Smooth muscle cell (in vitro differentiated cells): Measurements from ENCODE around the gene PLEKHM3. TPM values are rescaled to one million over a fixed set of nuclear protein-coding genes. Genes with fewer than 3 reads are reported as not detected.

ENCODE experiments used
- DNase-seq: peaks from one replicate; lab custom pipeline; 2025; ENCODE audit not compliant: unreplicated experiment; lab: John Stamatoyannopoulos, UW
- H2AFZ ChIP-seq: fragments of 200-600 bp; sonication (generic); 2 replicates; pipeline ENCODE4 v1.6.0; 2016; ENCODE audit warnings: antibody characterized with exemption, low read depth, mild to moderate bottlenecking
- H3F3A ChIP-seq: fragments of 200-600 bp; sonication (generic); 2 replicates; pipeline ENCODE4 v1.6.0; 2017; ENCODE audit warnings: antibody characterized with exemption, low read depth
- H3K27ac ChIP-seq: fragments of 200-600 bp; sonication (generic); 2 replicates; pipeline ENCODE4 v1.5.1; 2016; ENCODE audit warnings: low read depth, mild to moderate bottlenecking
- H3K27me3 ChIP-seq: fragments of 200-600 bp; sonication (generic); 2 replicates; pipeline ENCODE4 v1.6.1; 2016; ENCODE audit warnings: low read depth, mild to moderate bottlenecking
- H3K36me3 ChIP-seq: fragments of 200-600 bp; sonication (generic); 2 replicates; pipeline ENCODE4 v1.5.1; 2016; ENCODE audit warnings: low read depth
- H3K4me1 ChIP-seq: fragments of 200-600 bp; sonication (generic); 2 replicates; pipeline ENCODE4 v1.5.1; 2016; ENCODE audit warnings: low read depth
- H3K4me2 ChIP-seq: fragments of 200-600 bp; sonication (generic); 2 replicates; pipeline ENCODE4 v1.6.0; 2016; ENCODE audit warnings: mild to moderate bottlenecking
- H3K4me3 ChIP-seq: fragments of 200-600 bp; sonication (generic); 2 replicates; pipeline ENCODE4 v1.5.1; 2016; ENCODE audit warnings: mild to moderate bottlenecking
- H3K79me2 ChIP-seq: fragments of 200-600 bp; sonication (generic); 2 replicates; pipeline ENCODE4 v1.6.0; 2016; ENCODE audit warnings: low read depth, mild to moderate bottlenecking
- H3K9ac ChIP-seq: fragments of 200-600 bp; sonication (generic); 2 replicates; pipeline ENCODE4 v1.6.0; 2016; ENCODE audit warnings: low read depth
- H3K9me3 ChIP-seq: fragments of 200-600 bp; sonication (generic); replicated peaks from 2 replicates; pipeline ENCODE4 v1.5.1; 2016; ENCODE audit warnings: low read depth
- H4K20me1 ChIP-seq: fragments of 200-600 bp; sonication (generic); 2 replicates; pipeline ENCODE4 v1.6.0; 2016; ENCODE audit warnings: low read depth
- WGBS: methylation state at CpG from one replicate; pipeline ENCODE4 v1.1.7; 2016; ENCODE audit warnings: low lambda C conversion rate; 5-methylcytosine and 5-hydroxymethylcytosine counted together
- polyA plus RNA-seq: library from polyadenylated mRNA; unstranded; fragments of >200 nt; fragmentation: Nextera tagmentation; extraction: Ambion mirVana; gene quantifications from 2 replicates; pipeline ENCODE4 v1.2.1, GENCODE V29; 2016
- total RNA-seq: library from RNA; depleted of rRNA; stranded (reverse); fragments of >200 nt; gene quantifications from 2 replicates; pipeline ENCODE4 v1.2.3, GENCODE V29; 2014
- TF ChIP-seq, protein P1 (sequence below): fragments of 200-600 bp; sonication (generic); IDR thresholded peaks from 2 replicates; pipeline ENCODE4 v1.5.1; 2017; ENCODE audit warnings: borderline replicate concordance, mild to moderate bottlenecking, antibody characterized with exemption; ENCODE audit not compliant: insufficient read depth, poor library complexity, severe bottlenecking

The PLEKHM3 gene
- total and polyA plus RNA-seq, 2 experiments from 2014 or later: 3.8 to 10.3 TPM

DNA sequence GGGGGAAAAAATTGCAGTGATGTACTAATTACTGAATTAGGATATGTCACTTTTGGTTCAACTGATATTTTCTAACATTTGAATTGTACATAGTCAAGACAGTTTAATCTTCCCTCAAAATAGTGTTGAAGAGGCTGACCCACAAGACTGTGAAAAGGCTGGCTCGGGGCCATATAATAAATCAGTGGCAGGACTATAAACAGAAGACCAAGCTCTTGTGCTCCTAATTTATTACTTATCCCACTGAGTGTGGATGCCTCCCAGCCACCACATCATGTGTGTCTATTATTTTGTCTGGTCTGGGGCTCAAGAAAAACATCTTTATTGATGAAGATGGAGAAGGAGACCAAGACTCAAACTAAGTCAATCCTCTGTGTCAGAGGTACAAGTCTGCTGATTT, 64.4 kb downstream of the PLEKHM3 start:
- no peaks in the 10 kb centered on the region for H3F3A ChIP-seq
- H3K4me1 ChIP-seq: peaks cover 18% of the 10 kb centered on the region
- H3K4me2 ChIP-seq: no peak overlapping the region
- H3K9ac ChIP-seq: no peak overlapping the region
- H3K9me3 ChIP-seq: no peaks in the 10 kb centered on the region
- no peaks in the 10 kb centered on the region for H3K27me3 ChIP-seq
- no peak overlapping the region for H3K27ac ChIP-seq
- WGBS: 94% methylated on average over 1 of the region's 1 CpG
- no peak for DNase-seq
- H3K36me3 ChIP-seq: no peaks in the 10 kb centered on the region
- no peaks in the 10 kb centered on the region for H4K20me1 ChIP-seq
- TF ChIP-seq, protein P1, sequence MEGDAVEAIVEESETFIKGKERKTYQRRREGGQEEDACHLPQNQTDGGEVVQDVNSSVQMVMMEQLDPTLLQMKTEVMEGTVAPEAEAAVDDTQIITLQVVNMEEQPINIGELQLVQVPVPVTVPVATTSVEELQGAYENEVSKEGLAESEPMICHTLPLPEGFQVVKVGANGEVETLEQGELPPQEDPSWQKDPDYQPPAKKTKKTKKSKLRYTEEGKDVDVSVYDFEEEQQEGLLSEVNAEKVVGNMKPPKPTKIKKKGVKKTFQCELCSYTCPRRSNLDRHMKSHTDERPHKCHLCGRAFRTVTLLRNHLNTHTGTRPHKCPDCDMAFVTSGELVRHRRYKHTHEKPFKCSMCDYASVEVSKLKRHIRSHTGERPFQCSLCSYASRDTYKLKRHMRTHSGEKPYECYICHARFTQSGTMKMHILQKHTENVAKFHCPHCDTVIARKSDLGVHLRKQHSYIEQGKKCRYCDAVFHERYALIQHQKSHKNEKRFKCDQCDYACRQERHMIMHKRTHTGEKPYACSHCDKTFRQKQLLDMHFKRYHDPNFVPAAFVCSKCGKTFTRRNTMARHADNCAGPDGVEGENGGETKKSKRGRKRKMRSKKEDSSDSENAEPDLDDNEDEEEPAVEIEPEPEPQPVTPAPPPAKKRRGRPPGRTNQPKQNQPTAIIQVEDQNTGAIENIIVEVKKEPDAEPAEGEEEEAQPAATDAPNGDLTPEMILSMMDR: no peak
- H2AFZ ChIP-seq: no peak overlapping the region
- no peak overlapping the region for H3K4me3 ChIP-seq
- no peaks in the 10 kb centered on the region for H3K79me2 ChIP-seq

DNA sequence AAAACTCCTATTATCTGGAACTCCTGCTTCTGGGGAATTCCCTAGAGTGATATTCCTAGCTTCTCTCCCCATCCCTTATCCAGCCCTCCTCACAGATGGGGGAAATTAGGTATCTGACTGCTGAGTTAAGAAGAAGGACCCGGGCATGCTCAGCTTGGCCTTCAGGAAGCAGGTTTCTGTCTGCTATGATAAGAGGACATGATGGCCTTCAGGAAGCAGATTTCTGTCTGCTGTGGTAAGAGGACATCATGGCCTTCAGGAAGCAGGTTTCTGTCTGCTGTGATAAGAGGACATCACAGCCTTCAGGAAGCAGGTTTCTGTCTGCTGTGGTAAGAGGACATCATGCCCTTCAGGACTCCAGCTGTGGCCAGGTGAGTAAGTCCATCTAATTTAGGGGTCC, 65.2 kb downstream of the PLEKHM3 start:
- WGBS: 91% methylated on average over 1 of the region's 1 CpG
- no peak overlapping the region for H3K9ac ChIP-seq

DNA sequence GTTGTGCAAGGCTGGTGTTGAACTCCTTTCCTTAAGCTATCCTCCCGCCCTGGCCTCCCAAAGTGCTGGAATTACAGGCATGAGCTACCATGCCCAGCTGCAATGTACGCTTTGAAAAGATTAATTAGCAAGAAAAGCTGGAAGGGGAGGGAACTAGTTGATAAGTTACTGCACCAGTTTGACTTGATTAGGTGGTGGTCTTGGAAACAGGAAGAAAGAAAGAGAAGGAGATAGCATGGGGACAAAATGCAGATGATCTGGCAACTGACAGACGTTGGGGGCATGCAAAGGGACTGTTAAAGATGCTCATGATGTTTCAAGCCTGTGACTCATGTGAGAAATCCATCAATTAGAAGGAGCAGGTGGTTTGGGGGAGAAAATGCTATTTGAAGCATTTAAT, 68.6 kb downstream of the PLEKHM3 start:
- Histone ChIP-seq H3K4me2 (no peak overlapping the region), H2AFZ (no peak overlapping the region), H3F3A (no peaks in the 10 kb centered on the region), H3K79me2 (no peaks in the 10 kb centered on the region), H3K4me3 (no peak overlapping the region), H3K27ac (no peak overlapping the region), H3K27me3 (no peaks in the 10 kb centered on the region), H3K9me3 (no peaks in the 10 kb centered on the region), H4K20me1 (no peaks in the 10 kb centered on the region), H3K36me3 (no peaks in the 10 kb centered on the region), H3K4me1 (peaks cover 7% of the 10 kb centered on the region), H3K9ac (no peak overlapping the region)
- TF ChIP-seq, protein P1: no peak
- no peak for DNase-seq
- 84% methylated on average over 3 of the region's 3 CpGs for WGBS

More for the DNA sequence above, 65.2 kb downstream of the PLEKHM3 start:
- Histone ChIP-seq H3K79me2 (no peaks in the 10 kb centered on the region), H3K4me1 (peaks cover 10% of the 10 kb centered on the region), H3F3A (no peaks in the 10 kb centered on the region), H3K27ac (no peak overlapping the region), H3K4me3 (no peak overlapping the region), H3K9me3 (no peaks in the 10 kb centered on the region), H4K20me1 (no peaks in the 10 kb centered on the region), H2AFZ (no peak overlapping the region), H3K36me3 (no peaks in the 10 kb centered on the region), H3K4me2 (no peak overlapping the region), H3K27me3 (no peaks in the 10 kb centered on the region)
- no peak for DNase-seq
- TF ChIP-seq, protein P1: no peak

DNA sequence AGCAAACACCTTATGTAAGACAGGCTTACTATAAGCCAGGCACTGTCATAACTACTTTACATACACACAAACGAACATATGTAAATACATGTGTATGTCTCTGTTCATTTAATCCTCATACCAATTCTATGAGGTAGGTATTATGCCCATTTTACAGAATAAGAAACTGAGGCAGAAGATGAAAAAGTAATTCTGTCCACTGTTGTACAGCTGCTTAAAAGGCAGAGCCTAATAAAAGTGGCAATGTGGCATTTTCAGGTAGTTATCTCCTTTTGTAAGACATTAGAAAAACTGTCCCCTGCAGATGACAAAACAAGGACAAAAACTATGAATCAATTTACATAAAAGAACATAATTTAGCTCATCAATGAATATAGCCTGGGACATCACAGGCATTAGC, 69.9 kb downstream of the PLEKHM3 start:
- DNase-seq: no peak
- Histone ChIP-seq H3K4me3 (no peak overlapping the region), H3F3A (no peaks in the 10 kb centered on the region), H3K27me3 (no peaks in the 10 kb centered on the region), H3K27ac (no peak overlapping the region), H3K9me3 (no peaks in the 10 kb centered on the region), H3K4me1 (peaks cover 20% of the 10 kb centered on the region), H3K9ac (no peak overlapping the region), H2AFZ (no peak overlapping the region), H4K20me1 (peaks cover 3% of the 10 kb centered on the region), H3K4me2 (no peak overlapping the region), H3K79me2 (no peaks in the 10 kb centered on the region), H3K36me3 (no peaks in the 10 kb centered on the region)
- WGBS: 91% methylated on average over 1 of the region's 1 CpG
- TF ChIP-seq, protein P1: no peak
